GM18519 (cell line): ENCODE data around the gene RPL10.
"Not testable (repeated sequence)": the region's sequence is repeated elsewhere in the genome, so short reads cannot be mapped to it uniquely, and the experiment has no call there.

ENCODE experiments used
- ATAC-seq: cut with Tn5 transposase; IDR thresholded peaks from one replicate; pipeline ENCODE4 v1.9.1; 2021; ENCODE audit warnings: mild to moderate bottlenecking, moderate library complexity; ENCODE audit not compliant: unreplicated experiment, low FRiP score

RPL10 gene

DNA sequence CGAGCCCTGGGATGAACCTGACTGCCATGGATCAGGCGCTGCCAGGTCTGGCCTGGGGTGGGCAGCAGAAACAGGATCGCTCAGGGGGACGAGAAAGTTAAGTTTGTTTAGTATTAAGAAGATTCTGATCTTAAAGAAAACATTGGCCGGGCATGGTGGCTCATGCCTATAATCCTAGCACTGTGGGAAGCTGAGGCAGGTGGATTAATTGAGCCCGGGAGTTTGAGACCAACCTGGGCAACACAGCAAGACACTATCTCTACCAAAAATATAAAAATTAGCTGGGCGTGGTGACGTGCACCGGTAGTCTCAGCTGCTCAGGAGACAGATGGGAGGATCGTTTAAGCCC lies 23.0 kb upstream of the RPL10 start:
- no peak for ATAC-seq

DNA sequence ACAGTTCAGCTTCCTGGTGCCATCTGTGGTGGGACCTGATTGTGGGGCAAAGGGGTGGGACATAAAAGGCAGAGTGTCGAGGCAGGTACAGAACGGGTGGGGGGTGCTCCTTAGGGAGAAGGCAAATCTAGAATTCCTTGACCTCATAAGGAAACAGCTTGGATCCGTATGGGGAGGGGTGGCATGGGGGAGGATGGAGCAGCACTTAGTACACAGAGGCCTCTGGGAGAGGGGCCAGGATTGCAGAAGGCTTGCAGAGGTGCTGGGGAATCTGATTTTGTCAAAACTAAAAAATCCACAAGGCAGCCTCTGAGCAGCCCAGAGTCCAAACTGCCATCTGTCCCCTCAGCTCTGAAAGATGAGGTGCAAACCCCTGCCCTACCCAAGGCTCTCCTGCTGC lies 21.4 kb upstream of the RPL10 start:
- no peak for ATAC-seq

GRCh38 chrX:154378059-154378798 lies 19.9 kb upstream of the RPL10 start:
- no peak for ATAC-seq

- ATAC-seq, result peak; percentile 66
These were observed 19.2 kb upstream of the RPL10 start, which contains the start of gene EMD for GRCh38 chrX:154378799-154379568. TSS of gene EMD (plus strand) at chrX:154379295. CDS start at chrX:154379485, 190 bp downstream.

GRCh38 chrX:154379569-154379951 lies 18.6 kb upstream of the RPL10 start:
- ATAC-seq, result no peak

DNA sequence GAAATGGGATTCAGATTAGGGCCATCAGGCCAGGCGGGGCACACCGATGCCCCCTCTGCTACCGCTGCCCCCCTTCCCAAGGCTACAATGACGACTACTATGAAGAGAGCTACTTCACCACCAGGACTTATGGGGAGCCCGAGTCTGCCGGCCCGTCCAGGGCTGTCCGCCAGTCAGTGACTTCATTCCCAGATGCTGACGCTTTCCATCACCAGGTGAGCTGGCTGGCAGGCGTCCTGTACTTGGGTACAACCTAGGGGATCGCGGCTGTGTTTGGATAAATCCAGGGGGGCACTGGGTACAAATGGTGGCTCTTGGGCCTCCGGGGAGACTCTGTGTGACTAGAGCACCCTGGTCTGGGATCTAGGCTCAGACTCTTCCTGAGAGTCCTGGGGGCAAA lies 18.0 kb upstream of the RPL10 start:
- ATAC-seq, result no peak

- ATAC-seq, result no peak
These were observed 17.4 kb upstream of the RPL10 start for GRCh38 chrX:154380787-154381186.

GRCh38 chrX:154381271-154381670 lies 16.9 kb upstream of the RPL10 start:
- ATAC-seq, result no peak

- no peak for ATAC-seq
These were observed 15.6 kb upstream of the RPL10 start for GRCh38 chrX:154382483-154383069.

DNA sequence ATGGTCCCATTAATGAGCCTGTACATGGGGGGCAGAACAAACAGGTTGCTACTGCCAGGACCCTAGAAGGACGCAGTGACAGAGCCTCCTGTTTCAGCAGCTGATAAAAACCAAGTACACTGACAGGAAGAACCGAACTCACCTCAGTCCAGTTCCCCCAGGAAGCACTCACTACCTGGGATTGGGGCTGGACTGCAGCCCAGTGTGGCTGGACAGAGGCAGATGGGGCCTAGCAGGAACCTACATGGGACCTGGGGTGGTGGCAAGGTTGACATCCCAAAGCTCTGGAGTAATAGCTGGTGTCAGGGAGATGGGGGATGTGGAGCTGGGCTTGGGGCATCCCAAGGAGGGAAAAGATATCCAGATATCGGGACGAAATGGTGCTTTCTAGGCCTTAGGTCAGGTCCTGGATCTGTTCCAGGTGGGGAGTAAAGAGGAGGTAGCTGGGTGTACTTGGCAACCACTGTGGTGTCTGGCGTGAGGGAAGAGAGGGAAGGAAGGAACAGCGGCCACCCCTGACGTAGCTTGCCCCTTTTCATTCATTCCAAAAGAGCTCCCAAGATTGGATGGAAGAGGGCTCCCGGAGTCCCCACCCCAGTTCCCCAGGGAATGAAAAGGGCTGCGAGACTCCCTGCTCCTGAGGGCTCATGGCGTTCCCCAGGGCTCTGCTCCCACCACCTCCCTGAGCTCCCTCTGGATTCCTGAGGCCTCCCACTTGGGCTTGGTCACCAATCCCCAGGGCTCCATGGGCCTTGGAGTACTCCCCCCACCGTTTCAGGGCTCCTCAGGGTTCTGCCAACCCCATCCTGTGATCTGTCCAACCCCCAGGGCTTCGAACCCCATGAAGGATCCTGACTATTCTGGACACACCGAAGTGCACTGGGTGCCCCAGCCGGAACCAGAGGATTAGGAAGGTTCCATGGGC lies 14.6 kb upstream of the RPL10 start:
- no peak for ATAC-seq

GRCh38 chrX:154384284-154384892 lies 13.8 kb upstream of the RPL10 start:
- no peak for ATAC-seq

GRCh38 chrX:154388094-154388493 lies 10.1 kb upstream of the RPL10 start:
- not testable (repeated sequence) for ATAC-seq

DNA sequence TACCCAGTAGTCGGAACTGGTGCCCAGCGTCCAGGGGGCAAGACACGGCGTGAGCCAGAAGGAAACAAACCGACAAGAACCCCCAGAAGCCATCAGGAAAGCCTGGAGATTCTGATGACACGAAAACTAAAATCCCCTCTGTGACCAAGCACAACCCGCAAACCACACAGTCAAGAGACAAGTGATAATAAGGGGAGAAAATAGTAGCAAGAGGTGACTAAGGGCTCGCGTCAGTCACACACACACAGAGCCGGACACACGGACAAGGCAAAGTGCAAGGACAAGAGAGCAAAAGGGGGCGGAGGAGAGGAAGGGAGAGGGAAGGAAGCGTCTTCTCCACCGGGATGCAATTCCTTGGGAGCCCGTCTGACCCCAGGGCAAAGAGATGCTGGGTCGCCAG lies 9.5 kb upstream of the RPL10 start:
- ATAC-seq, result not testable (repeated sequence)

GRCh38 chrX:154389812-154390747 lies 8.1 kb upstream of the RPL10 start:
- peak; percentile 53 for ATAC-seq

- not testable (repeated sequence) for ATAC-seq
These were observed 1.8 kb upstream of the RPL10 start for GRCh38 chrX:154396363-154396762.

DNA sequence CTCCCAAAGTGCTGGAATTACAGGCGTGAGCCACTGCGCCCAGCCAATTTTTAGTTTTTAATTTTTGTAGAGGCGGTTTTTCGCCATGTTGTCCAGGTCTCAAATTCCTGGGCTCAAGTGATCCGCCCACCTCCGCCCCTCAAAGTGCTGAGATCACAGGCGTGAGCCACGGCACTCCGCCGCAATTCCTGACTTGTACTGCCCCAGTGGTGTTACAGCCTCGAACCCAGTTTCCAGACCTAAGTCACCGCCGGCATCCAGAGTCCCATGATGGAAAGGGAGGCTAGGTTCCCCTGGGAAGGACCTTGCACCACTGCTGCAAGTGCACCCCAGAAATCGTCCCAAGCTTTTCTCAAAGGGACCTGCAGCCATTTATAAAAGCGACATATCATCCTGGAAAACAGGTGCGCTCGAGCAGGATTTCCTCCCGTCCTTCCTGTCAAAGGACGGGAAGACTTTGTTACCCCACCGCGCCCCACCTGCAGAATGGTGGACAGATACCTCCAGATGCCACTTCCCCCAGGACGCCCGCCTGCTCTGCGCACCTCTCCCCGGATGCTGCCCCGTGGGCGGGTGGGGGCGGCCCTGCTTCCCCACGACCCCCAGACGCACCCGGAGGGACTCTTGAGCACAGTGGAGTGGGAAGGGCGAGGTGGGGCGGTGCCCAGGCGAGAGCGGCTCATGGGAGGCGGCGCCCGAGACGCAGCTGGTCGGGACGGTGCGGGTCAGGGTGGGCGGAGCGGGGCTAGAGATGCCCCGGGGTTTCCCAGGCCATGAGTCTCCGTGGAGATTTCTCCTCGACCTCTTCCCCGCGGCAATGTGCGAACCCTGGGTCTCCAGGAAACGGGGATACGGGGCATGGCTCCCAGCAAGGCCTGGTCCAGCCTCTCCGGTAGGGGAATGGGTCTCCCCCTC lies 947 bp upstream of the RPL10 start:
- no peak for ATAC-seq

DNA sequence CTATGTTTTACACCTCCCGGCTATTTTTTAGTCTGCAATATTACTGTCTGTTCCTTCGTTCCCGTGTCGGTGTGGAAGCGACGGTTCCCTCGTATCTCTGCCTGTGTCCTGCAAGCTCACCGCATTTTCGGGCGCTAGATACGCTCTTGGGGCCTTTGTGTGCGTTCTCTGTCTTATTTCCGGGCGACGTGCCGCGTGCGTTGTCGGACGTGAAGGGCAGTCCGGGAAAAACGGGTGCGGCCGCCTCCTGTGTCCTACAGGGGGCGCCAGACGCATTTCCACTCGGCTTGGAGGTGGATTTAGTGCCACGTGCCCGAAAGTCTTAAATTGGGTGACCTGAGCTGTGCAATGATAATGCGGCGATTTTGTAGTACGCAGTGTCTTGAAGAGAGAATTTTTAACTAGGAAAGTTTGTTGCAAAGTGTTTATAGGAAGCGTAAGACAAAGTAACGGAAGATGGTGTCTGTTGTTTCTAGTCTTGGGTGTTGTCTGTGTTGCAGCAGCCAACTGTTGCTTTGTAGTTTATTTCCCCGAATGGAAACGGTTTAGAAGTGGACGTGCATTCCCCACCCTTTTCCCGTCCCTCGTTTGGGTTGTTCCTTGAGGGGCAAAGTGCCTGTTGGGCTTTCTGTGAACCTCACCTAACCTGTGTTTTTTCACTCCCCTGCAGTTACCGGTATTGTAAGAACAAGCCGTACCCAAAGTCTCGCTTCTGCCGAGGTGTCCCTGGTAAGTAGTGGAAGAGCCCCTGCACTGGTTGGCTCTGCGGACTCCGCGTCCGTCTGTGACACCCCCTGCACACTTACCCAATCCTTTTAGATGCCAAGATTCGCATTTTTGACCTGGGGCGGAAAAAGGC lies 720 bp downstream of the RPL10 start:
- no peak for ATAC-seq
